Kidney (tissue), 14 donors: ENCODE results near the gene EFHD2. TPM values are rescaled to one million over a fixed set of nuclear protein-coding genes. Genes with fewer than 3 reads are reported as not detected.

Experiments
- DNase-seq, 5 donors: peaks; one replicate each; pipeline ENCODE4 v3.0.0-alpha.2; 2013 to 2020
- FAIRE-seq: peaks from 2 replicates; lab custom pipeline; 2012; peaks lifted over from hg19 to GRCh38; lab: Jason Lieb, UNC
- H3K27ac ChIP-seq, 2 donors: one replicate each; pipeline ENCODE4 v1.7.0; 2013; ENCODE audit warnings: low read depth in 2 of 2, low read length in 2 of 2, inconsistent platforms in 1 of 2
- H3K27me3 ChIP-seq: one replicate; pipeline ENCODE4 v1.7.1; 2013; ENCODE audit warnings: low read length, inconsistent platforms; ENCODE audit not compliant: control insufficient read depth, insufficient read depth
- H3K36me3 ChIP-seq, 3 donors: one replicate each; pipeline versions ENCODE4 v1.7.0 to v1.7.1; 2013; ENCODE audit warnings: low read length in 3 of 3, control low read depth in 1 of 3, inconsistent platforms in 1 of 3; ENCODE audit not compliant: insufficient read depth in 3 of 3, control insufficient read depth in 2 of 3
- H3K4me1 ChIP-seq, 3 donors: one replicate each; pipeline versions ENCODE4 v1.7.0 to v1.7.1; 2013; ENCODE audit warnings: low read length in 3 of 3, inconsistent platforms in 1 of 3, low read depth in 1 of 3; ENCODE audit not compliant: control insufficient read depth in 2 of 3, insufficient read depth in 2 of 3
- H3K4me3 ChIP-seq, 3 donors: one replicate each; pipeline versions ENCODE4 v1.7.0 to v1.8.1; 2013; ENCODE audit warnings: low read length in 3 of 3, control low read depth in 1 of 3, inconsistent platforms in 1 of 3
- H3K9ac ChIP-seq, 3 donors: one replicate each; pipeline versions ENCODE4 v1.7.0 to v1.7.1; 2013; ENCODE audit warnings: low read length in 3 of 3, control low read depth in 1 of 3, inconsistent platforms in 1 of 3
- H3K9me3 ChIP-seq, 3 donors: one replicate each; pipeline versions ENCODE4 v1.7.0 to v1.7.1; 2013; ENCODE audit warnings: low read length in 3 of 3, control low read depth in 1 of 3, inconsistent platforms in 1 of 3; ENCODE audit not compliant: control insufficient read depth in 2 of 3, insufficient read depth in 1 of 3
- CTCF ChIP-seq: IDR thresholded peaks from 3 replicates; pipeline ENCODE4 v1.5.1; 2012; ENCODE audit warnings: mild to moderate bottlenecking, moderate library complexity, borderline replicate concordance; ENCODE audit not compliant: insufficient read depth; ENCODE audit errors: extremely low read depth
- intact Hi-C: fragments of 100-400 bp; cut with DNase I; formaldehyde crosslinking; loops from one replicate; pipeline ENCODE4 v1.11.1; 2022
- polyA plus RNA-seq: library from polyadenylated mRNA; stranded (reverse); fragments of 350-450 nt; fragmentation: Illumina TruSeq; extraction: RNeasy Lipid Tissue Mini Kit (QIAGEN cat#74804); gene quantifications from one replicate; pipeline ENCODE4 v1.2.3, GENCODE V29; 2014; ENCODE audit warnings: low read depth, low replicate concordance; ENCODE audit not compliant: insufficient read depth
- total RNA-seq: library from RNA; stranded (reverse); fragmentation: NEBNext Ultra II Directional; extraction: Animal tissue kit (Norgen Biotek cat#: 25700); gene quantifications from one replicate; pipeline ENCODE4 v1.2.1, GENCODE V29; 2021
- donor health status: control.
- donor health status: control.
- donor health status: control.
- donor health status: control.
- donor health status: control.
- donor health status: DM: yes; HTN: yes; CAD: no.
- donor health status: Normal renal cell carcinoma (clear cell type).

EFHD2 gene
- total and polyA plus RNA-seq, 2 donors from 2014 or later: 20.2 to 37.5 TPM

- FAIRE-seq: no peak
- TF ChIP-seq CTCF: no peak
- intact Hi-C loops: loop anchor here (10.0 kb wide), 1 partner anchor 299 kb away; no protein-coding TSS in a partner anchor
Measured at GRCh38 chr1:15424146-15424667, 14.5 kb downstream of the EFHD2 start.

GRCh38 chr1:15424981-15425380 is 15.3 kb downstream of the EFHD2 start:
- Histone ChIP-seq H3K27me3 (no peaks in the 10 kb centered on the region), H3K4me1 (no peaks in the 10 kb centered on the region), H3K9me3 (no peaks in the 10 kb centered on the region), H3K27ac (no peak overlapping the region), H3K4me3 (no peak overlapping the region), H3K36me3 (peaks cover 0 to 4% (median 0%) of the 10 kb centered on the region in 3 donors), H3K9ac (no peak overlapping the region)
- no peak for TF ChIP-seq CTCF
- FAIRE-seq: no peak
- intact Hi-C loops: loop anchor here (10.0 kb wide), 1 partner anchor 300 kb away; no protein-coding TSS in a partner anchor
- no peak for DNase-seq

More at GRCh38 chr1:15424146-15424667, 14.5 kb downstream of the EFHD2 start:
- Histone ChIP-seq H3K4me3 (no peak overlapping the region), H3K27me3 (no peaks in the 10 kb centered on the region), H3K27ac (no peak overlapping the region), H3K36me3 (peaks cover 0 to 4% (median 0%) of the 10 kb centered on the region in 3 donors), H3K9ac (no peak overlapping the region), H3K9me3 (no peaks in the 10 kb centered on the region), H3K4me1 (peaks cover 0 to under 1% (median 0%) of the 10 kb centered on the region in 3 donors)
- peak in 2 of 5 donors; percentile 8 to 71 for DNase-seq

- no peaks in the 10 kb centered on the region for H3K9me3 ChIP-seq
- H3K4me1 ChIP-seq: no peaks in the 10 kb centered on the region
- no peak for FAIRE-seq
- DNase-seq: no peak
- intact Hi-C loops: loop anchor here (10.0 kb wide), 1 partner anchor 301 kb away; no protein-coding TSS in a partner anchor
- H3K27me3 ChIP-seq: no peaks in the 10 kb centered on the region
- no peak overlapping the region for H3K27ac ChIP-seq
- no peak overlapping the region for H3K4me3 ChIP-seq
- no peak overlapping the region for H3K9ac ChIP-seq
- no peak for TF ChIP-seq CTCF
- peaks cover 0 to 4% (median 0%) of the 10 kb centered on the region in 3 donors for H3K36me3 ChIP-seq
Measured at GRCh38 chr1:15425521-15425920, 15.8 kb downstream of the EFHD2 start.
